Fibroblast of mammary gland (primary cell): ENCODE data around the gene STOML3.

Experiments used
- DNase-seq: peaks from one replicate; pipeline ENCODE4 v3.0.0-alpha.2; 2010; ENCODE audit warnings: low read depth
- H3K4me3 ChIP-seq: 2 replicates; pipeline ENCODE4 v1.5.1; 2011; ENCODE audit warnings: low read depth, mild to moderate bottlenecking, low read length, moderate library complexity; ENCODE audit not compliant: control insufficient read depth
- TF ChIP-seq, protein P1 (sequence below): conservative IDR thresholded peaks from 2 replicates; pipeline ENCODE4 v1.5.1; 2011; ENCODE audit warnings: low read depth, low read length, inconsistent platforms; ENCODE audit not compliant: control insufficient read depth, insufficient read depth

STOML3 gene

GRCh38 chr13:38952827-38953226, 37.8 kb downstream of the STOML3 start:
- DNase-seq, result no peak
- TF ChIP-seq, protein P1, sequence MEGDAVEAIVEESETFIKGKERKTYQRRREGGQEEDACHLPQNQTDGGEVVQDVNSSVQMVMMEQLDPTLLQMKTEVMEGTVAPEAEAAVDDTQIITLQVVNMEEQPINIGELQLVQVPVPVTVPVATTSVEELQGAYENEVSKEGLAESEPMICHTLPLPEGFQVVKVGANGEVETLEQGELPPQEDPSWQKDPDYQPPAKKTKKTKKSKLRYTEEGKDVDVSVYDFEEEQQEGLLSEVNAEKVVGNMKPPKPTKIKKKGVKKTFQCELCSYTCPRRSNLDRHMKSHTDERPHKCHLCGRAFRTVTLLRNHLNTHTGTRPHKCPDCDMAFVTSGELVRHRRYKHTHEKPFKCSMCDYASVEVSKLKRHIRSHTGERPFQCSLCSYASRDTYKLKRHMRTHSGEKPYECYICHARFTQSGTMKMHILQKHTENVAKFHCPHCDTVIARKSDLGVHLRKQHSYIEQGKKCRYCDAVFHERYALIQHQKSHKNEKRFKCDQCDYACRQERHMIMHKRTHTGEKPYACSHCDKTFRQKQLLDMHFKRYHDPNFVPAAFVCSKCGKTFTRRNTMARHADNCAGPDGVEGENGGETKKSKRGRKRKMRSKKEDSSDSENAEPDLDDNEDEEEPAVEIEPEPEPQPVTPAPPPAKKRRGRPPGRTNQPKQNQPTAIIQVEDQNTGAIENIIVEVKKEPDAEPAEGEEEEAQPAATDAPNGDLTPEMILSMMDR, result no peak
- no peak overlapping the region for H3K4me3 ChIP-seq

GRCh38 chr13:38951525-38952313, 38.9 kb downstream of the STOML3 start:
- H3K4me3 ChIP-seq, result no peak overlapping the region
- no peak for DNase-seq
- TF ChIP-seq, protein P1, result no peak

DNA sequence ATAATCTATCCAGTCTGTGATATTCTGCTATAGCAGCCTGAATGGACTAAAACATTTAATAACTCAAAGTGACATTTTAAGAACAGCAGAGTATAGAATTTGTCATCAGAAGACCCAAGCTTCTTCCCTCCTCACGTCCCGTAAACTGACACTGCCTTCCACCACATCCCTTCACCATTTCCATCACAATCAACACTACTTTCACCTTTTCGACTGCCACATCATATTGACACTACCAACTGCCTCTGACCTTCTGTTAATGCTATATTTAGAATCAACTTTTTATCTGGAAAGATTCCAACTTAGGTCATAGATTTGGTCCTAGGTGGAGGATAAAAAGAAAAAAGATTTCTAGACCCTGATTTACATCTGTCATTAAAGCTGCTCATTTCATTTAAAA, 39.6 kb downstream of the STOML3 start:
- H3K4me3 ChIP-seq, result no peak overlapping the region
- no peak for DNase-seq
- TF ChIP-seq, protein P1, result no peak

DNA sequence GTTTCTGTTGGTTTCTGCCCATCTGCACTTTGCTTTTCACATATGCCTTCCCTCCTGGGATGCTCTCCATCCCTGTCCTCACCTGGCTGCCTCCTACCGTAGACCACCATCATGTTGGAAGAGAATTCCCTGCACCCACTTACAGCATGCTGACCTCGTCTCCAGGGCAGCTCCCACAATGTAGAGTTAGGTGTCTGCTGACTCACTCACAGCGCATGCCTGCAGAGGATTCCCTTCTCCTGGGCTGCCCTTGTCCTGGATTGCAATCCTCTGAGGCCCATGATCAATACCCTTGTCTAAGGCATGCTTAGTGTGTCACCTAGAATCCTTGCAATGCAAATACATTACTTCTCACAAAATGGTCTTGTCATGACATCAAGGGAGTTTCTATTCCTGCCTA, 43.6 kb downstream of the STOML3 start:
- H3K4me3 ChIP-seq, result no peak overlapping the region
- TF ChIP-seq, protein P1, result no peak
- no peak for DNase-seq

GRCh38 chr13:38944219-38944618, 46.4 kb downstream of the STOML3 start:
- H3K4me3 ChIP-seq, result no peak overlapping the region
- TF ChIP-seq, protein P1, result no peak
- DNase-seq, result no peak

GRCh38 chr13:38943231-38943630, 47.4 kb downstream of the STOML3 start:
- no peak for DNase-seq
- TF ChIP-seq, protein P1, result no peak
- no peak overlapping the region for H3K4me3 ChIP-seq
